PC-9 (cell line): Measurements from ENCODE around the gene ATP13A2. TPM values are rescaled to one million over a fixed set of nuclear protein-coding genes. Genes with fewer than 3 reads are reported as not detected.

Experiments used
- BruUV-seq: library from RNA; stranded (reverse); fragments of 400-500 nt; replicated peaks from 2 replicates; lab custom pipeline; 2021; lab: Mats Ljungman, UMichigan
- CTCF ChIA-PET: fragments of 300-600 bp; sonication (Branson Sonifier 250); formaldehyde crosslinking; loops from one replicate; lab custom pipeline; 2022; ENCODE audit warnings: antibody characterized with exemption; lab: Charles Lee
- POLR2A ChIA-PET: fragments of 300-600 bp; sonication (Branson Sonifier 250); formaldehyde crosslinking; loops from one replicate; lab custom pipeline; 2022; ENCODE audit warnings: antibody characterized with exemption; ENCODE audit not compliant: unreplicated experiment; lab: Charles Lee
- DNase-seq, 2 experiments: peaks; one replicate each; pipeline versions ENCODE4 v3.0.0 to v3.0.0-alpha.2; 2015 to 2022; ENCODE audit warnings: mixed read lengths in 1 of 2
- H2AFZ ChIP-seq: fragments of 200-600 bp; sonication (generic); 2 replicates; pipeline ENCODE4 v1.8.1; 2017; ENCODE audit warnings: antibody characterized with exemption
- H3F3A ChIP-seq: fragments of 200-600 bp; sonication (generic); 2 replicates; pipeline ENCODE4 v1.8.1; 2017; ENCODE audit warnings: antibody characterized with exemption, mild to moderate bottlenecking, low read depth; ENCODE audit not compliant: insufficient read depth
- H3K27ac ChIP-seq: fragments of 200-600 bp; sonication (generic); 2 replicates; pipeline ENCODE4 v1.6.1; 2016; ENCODE audit warnings: mixed run types
- H3K27me3 ChIP-seq: fragments of 200-600 bp; sonication (generic); 2 replicates; pipeline ENCODE4 v1.6.1; 2016; ENCODE audit warnings: low read depth, mixed run types; ENCODE audit not compliant: insufficient read depth
- H3K36me3 ChIP-seq: fragments of 200-600 bp; sonication (generic); 2 replicates; pipeline ENCODE4 v1.6.1; 2016; ENCODE audit warnings: low read depth, mixed run types
- H3K4me1 ChIP-seq: fragments of 200-600 bp; sonication (generic); replicated peaks from 2 replicates; pipeline ENCODE4 v1.6.1; 2016; ENCODE audit warnings: mixed run types; ENCODE audit not compliant: insufficient read depth
- H3K4me2 ChIP-seq: fragments of 200-600 bp; sonication (generic); 2 replicates; pipeline ENCODE4 v1.6.1; 2017; ENCODE audit warnings: mixed run types
- H3K4me3 ChIP-seq: fragments of 200-600 bp; sonication (generic); 2 replicates; pipeline ENCODE4 v1.6.1; 2016; ENCODE audit warnings: mixed run types
- H3K79me2 ChIP-seq: fragments of 200-600 bp; sonication (generic); 2 replicates; pipeline ENCODE4 v1.6.1; 2017; ENCODE audit warnings: low read depth, mixed run types
- H3K9me2 ChIP-seq: fragments of 200-600 bp; sonication (generic); 2 replicates; pipeline ENCODE4 v1.8.1; 2017; ENCODE audit warnings: mild to moderate bottlenecking; ENCODE audit not compliant: insufficient read depth
- H3K9me3 ChIP-seq: fragments of 200-600 bp; sonication (generic); 2 replicates; pipeline ENCODE4 v1.8.1; 2016; ENCODE audit warnings: low read depth; ENCODE audit not compliant: insufficient read depth
- H4K20me1 ChIP-seq: fragments of 200-600 bp; sonication (generic); 2 replicates; pipeline ENCODE4 v1.8.1; 2017; ENCODE audit not compliant: insufficient read depth
- EZH2 ChIP-seq: fragments of 200-600 bp; sonication (generic); IDR thresholded peaks from 2 replicates; pipeline ENCODE4 v1.8.0; 2017; ENCODE audit warnings: antibody characterized with exemption, low read depth
- intact Hi-C: fragments of 100-400 bp; cut with micrococcal nuclease; formaldehyde crosslinking; loops from one replicate; pipeline ENCODE4 v1.10.0; 2022; ENCODE audit not compliant: unreplicated experiment
- total RNA-seq: library from RNA; stranded (reverse); gene quantifications from 2 replicates; pipeline ENCODE4 v1.2.3, GENCODE V29; 2021
- TF ChIP-seq, protein P1 (sequence below): fragments of 200-600 bp; sonication (generic); conservative IDR thresholded peaks from 2 replicates; pipeline ENCODE4 v1.6.1; 2017; ENCODE audit warnings: mixed run types, antibody characterized with exemption, mild to moderate bottlenecking, moderate library complexity

The ATP13A2 gene
- total RNA-seq, 1 experiment from 2014 or later, result 39.9 TPM

DNA sequence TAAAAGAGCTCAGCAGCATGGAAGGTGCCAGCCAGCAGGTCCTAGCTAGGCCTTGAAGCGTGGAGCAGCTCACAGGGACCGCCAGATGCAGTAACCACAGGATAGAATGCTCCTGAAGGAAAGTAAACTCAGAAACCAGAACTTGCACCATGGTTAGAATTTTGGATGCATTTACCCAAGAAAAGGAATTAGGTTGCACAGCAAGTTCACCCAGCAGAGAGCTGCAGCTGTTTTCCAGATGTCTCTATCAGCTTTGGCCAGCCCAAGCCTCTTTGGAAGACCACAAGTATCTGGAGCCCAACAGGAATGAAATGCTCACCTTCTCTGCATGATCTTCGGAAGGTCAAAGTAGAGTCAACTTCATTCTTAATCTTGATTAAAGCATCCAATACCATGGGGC, 21.0 kb upstream of the ATP13A2 start:
- Histone ChIP-seq H2AFZ (no peak overlapping the region), H3K9me3 (no peaks in the 10 kb centered on the region), H3K36me3 (no peaks in the 10 kb centered on the region), H3F3A (peaks cover 5% of the 10 kb centered on the region; the same call in 1 of the 2 replicates), H3K79me2 (no peaks in the 10 kb centered on the region), H3K4me2 (no peak overlapping the region), H3K9me2 (no peaks in the 10 kb centered on the region), H3K4me1 (no peaks in the 10 kb centered on the region), H4K20me1 (peaks cover 5% of the 10 kb centered on the region; the same call in 1 of the 2 replicates), H3K4me3 (no peak overlapping the region), H3K27me3 (no peaks in the 10 kb centered on the region), H3K27ac (no peak overlapping the region)
- CTCF ChIA-PET, result no interaction called here
- no peak for DNase-seq
- intact Hi-C loops, result no loop called here
- BruUV-seq, result no TSS peak
- TF ChIP-seq, protein P1, sequence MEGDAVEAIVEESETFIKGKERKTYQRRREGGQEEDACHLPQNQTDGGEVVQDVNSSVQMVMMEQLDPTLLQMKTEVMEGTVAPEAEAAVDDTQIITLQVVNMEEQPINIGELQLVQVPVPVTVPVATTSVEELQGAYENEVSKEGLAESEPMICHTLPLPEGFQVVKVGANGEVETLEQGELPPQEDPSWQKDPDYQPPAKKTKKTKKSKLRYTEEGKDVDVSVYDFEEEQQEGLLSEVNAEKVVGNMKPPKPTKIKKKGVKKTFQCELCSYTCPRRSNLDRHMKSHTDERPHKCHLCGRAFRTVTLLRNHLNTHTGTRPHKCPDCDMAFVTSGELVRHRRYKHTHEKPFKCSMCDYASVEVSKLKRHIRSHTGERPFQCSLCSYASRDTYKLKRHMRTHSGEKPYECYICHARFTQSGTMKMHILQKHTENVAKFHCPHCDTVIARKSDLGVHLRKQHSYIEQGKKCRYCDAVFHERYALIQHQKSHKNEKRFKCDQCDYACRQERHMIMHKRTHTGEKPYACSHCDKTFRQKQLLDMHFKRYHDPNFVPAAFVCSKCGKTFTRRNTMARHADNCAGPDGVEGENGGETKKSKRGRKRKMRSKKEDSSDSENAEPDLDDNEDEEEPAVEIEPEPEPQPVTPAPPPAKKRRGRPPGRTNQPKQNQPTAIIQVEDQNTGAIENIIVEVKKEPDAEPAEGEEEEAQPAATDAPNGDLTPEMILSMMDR, result no peak
- POLR2A ChIA-PET, result interaction anchor here (0.5 to 0.6 kb wide), 2 partner anchors 16 to 397 kb away, joined by 6 to 8 read pairs; no protein-coding TSS in a partner anchor

DNA sequence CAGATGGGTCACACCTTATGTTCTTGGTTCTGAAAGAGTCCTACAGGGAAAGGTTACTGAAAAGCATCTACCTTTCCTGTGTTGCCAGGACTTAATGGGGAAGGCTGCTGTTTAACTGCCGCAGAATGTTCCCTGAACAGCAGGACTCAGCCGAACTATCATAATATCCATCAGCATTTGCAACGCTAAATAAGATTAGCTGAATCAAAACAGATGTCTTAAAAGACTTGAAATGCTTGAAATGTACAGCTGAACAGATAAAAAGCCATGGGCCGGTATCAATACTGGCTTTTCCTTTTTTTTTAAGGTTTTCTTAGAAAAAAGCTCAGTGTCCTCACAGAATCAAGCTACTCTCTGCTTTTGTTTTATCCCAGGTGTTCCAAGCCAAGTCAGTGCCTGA, 19.7 kb upstream of the ATP13A2 start:
- intact Hi-C loops, result no loop called here
- Histone ChIP-seq H3K4me2 (no peak overlapping the region), H3K4me1 (no peaks in the 10 kb centered on the region), H3K4me3 (no peak overlapping the region), H3K9me3 (no peaks in the 10 kb centered on the region), H2AFZ (no peak overlapping the region), H3K27me3 (no peaks in the 10 kb centered on the region), H3K36me3 (no peaks in the 10 kb centered on the region; the same call in 1 of the 2 replicates), H4K20me1 (peaks cover 5% of the 10 kb centered on the region; the same call in 1 of the 2 replicates), H3K79me2 (no peaks in the 10 kb centered on the region), H3F3A (peaks cover 5% of the 10 kb centered on the region; the same call in 1 of the 2 replicates), H3K27ac (no peak overlapping the region), H3K9me2 (no peaks in the 10 kb centered on the region)
- DNase-seq, result no peak
- POLR2A ChIA-PET, result no interaction called here
- no TSS peak for BruUV-seq
- no peak for TF ChIP-seq EZH2
- TF ChIP-seq, protein P1, result no peak
- CTCF ChIA-PET, result no interaction called here

DNA sequence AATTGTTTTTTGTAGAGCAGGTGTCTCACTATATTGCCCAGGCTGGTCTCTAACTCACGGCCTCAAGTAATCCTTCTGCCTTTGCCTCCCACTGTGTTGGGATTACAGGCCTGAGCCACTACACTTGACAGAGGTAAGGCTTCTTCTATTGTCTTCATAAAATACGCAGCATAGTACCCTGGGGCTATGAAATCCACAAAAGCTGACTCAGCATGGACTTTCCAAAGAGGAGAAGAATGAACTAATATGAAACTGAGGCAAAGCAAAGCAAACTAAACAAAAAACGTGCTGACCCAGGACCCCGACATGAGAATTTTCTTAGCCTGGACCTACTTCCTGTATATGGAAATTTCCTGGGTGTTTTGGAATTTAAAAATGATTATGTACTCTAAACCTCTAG, 18.5 kb upstream of the ATP13A2 start:
- H3K36me3 ChIP-seq, result no peaks in the 10 kb centered on the region; the same call in 1 of the 2 replicates
- no peak overlapping the region for H3K4me2 ChIP-seq

More for the DNA sequence above, 18.5 kb upstream of the ATP13A2 start:
- no peak for TF ChIP-seq EZH2
- TF ChIP-seq, protein P1, result no peak
- H3K4me1 ChIP-seq, result no peaks in the 10 kb centered on the region
- no peak for DNase-seq
- no peak overlapping the region for H3K4me3 ChIP-seq
- no peak overlapping the region for H2AFZ ChIP-seq
- no peaks in the 10 kb centered on the region for H3K9me2 ChIP-seq
- peaks cover 5% of the 10 kb centered on the region; the same call in 1 of the 2 replicates for H4K20me1 ChIP-seq
- BruUV-seq, result no TSS peak
- H3K27ac ChIP-seq, result no peak overlapping the region
- POLR2A ChIA-PET, result no interaction called here
- CTCF ChIA-PET, result no interaction called here
- H3K27me3 ChIP-seq, result no peaks in the 10 kb centered on the region
- intact Hi-C loops, result no loop called here
- no peaks in the 10 kb centered on the region for H3F3A ChIP-seq
- H3K79me2 ChIP-seq, result no peaks in the 10 kb centered on the region
- H3K9me3 ChIP-seq, result no peaks in the 10 kb centered on the region
